GM21390 (cell line): ENCODE data around the gene HCK.
A peak's percentile ranks its signal among the peaks of the same experiment; 100 is the strongest.

Source experiments
- ATAC-seq: cut with Tn5 transposase; IDR thresholded peaks from one replicate; pipeline ENCODE4 v1.9.1; 2021; ENCODE audit not compliant: unreplicated experiment

The HCK gene

DNA sequence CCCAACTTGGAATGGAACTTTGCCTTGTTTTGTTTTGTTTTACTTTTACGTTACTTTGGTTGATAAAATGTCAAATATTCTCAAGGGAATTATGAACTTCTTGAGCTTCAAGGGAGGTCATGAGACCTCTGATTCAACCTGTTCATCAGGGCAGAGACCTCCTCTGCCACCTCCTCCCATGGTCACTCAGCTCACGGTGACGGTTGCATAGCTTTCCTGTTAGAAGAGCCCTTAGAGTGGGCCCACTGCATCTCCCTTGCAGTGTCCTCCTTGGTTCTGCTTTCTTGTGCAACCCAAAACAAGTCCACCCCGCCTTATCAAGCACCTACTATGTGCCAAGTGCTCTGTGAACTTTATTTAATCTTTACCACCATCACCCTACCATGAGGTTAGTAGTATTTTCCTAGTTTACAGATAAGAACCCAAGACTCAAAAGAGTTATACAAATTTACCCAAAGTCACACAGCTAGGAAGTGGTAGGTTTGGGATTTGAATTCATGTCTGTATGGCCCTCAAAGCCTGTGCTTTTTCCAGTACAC lies 72.9 kb downstream of the HCK start:
- no peak for ATAC-seq

DNA sequence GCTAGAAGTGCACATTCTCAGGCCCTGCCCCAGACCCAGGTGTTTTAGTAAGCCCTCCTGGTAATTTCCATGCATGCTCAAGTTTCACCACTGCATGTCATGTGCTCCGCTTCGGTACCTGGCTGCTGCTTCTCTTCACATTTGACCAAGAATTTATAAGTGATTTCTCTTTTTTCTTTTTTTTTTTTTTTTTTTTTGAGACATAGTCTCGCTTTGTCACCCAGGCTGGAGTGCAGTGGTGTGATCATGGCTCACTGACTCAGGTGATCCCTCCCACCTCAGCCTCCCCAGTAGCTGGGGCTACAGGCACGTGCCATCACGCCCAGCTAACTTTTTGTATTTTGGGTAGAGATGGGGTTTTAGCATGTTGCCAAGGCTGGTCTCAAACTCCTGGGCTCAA lies 73.5 kb downstream of the HCK start:
- ATAC-seq = no peak

DNA sequence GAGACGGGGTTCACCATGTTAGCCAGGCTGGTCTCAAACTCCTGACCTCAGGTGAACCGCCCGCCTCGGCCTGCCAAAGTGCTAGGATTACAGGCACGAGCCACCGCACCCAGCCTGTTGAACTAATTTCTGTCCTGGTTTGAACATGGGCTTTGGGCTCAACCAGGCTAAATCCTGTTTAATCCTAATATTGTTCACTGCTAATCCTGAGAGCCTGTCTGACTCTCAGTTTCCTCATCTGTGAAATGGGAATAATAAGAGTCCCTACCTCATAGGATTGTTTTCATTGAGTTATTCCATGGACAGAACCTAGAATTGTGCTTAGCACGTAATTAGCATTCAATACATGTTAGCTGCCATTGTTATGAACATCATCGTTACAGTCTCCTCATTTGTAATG lies 74.9 kb downstream of the HCK start:
- ATAC-seq = no peak

DNA sequence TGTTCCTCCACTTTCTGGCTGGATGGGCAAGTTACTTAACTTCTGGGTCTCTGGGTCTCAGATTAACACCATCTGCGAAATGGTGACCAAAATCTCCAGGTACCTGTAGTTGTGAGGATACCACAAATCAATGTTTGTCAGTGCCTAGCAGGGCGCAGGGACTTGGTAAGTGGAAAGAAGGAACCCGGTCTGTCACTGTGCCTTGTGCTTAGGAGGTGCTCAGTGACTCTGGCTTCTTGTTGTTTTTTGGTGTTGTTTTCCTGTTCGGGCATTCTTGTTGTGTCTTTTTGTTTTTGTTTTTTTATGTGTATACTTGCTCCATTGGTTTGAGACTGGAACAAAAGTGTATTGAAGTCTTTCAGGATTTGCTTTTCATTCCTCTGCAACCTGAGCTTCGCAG lies 75.3 kb downstream of the HCK start:
- ATAC-seq = no peak

DNA sequence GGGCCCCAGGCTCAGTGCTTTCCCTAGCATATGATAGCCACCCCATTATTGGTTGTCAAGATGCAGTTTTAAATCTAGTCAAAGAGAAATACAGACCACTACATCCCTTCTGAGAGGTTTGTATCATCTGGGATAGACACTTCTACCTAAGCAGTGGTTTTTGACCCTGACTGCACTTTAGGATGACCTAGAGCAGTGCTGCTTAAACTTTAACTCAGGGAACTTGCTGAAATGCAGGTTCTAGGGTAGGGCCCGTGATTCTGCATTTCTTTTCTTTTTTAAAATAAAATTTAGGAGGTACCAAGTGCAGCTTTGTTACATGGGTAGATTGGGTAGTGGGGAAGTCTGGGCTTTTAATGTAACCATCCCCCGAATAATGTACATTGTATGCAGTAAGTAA lies 76.1 kb downstream of the HCK start:
- no peak for ATAC-seq

DNA sequence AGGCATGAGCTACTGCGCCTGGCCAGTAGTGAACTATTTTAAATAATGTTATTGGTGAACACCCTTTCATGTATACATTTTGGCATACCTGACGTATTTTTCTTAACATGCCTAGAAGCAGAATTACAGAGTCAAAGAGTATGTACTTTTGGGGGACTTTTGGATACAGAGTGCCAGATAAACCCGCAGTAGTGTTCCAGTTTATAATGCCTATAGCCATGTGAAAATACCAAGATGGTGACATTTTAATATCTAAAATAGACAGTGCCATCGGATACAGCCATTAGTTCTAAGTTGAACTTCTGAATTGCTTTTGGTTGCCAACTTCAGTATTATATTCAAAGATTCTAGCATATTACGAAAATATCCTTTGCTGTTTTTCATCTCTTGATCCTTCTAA lies 77.8 kb downstream of the HCK start:
- ATAC-seq = no peak

DNA sequence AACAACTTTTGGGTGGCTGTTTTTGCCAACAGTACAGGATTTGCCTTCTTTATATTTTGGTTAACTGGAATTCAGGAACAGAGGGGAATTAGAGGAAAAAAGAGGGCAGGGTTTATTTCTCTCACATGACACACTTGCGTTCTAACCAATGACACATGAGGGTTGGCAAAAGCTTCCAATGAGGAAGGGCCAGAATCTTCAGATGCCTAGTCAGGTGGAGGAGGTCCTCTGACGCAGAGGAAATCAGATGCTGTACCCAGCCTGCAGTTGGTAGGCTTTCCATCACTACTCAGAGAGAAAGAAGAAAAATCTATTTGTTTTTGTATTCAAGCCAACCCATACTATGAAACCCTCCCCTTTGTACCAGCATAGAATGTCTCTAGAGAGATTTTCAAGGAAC lies 78.3 kb downstream of the HCK start:
- no peak for ATAC-seq

DNA sequence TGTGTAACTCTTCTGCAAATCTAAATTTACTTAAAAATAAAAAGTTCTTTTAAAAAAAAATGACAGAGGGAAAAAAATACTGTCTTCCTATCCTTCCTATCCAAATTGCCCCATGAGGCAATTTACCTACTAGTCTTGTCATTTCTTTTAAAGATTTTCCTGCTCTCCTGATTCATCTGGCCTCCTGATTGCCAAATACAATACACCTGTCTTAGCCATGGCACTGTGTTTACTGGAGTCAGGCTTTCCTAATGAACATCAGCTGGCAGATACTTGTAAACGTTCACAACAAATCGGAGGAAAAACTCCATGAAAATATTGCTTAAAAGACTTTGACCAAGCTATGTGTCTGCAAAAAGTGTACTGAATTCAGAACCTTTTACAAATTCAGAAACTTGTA lies 78.9 kb downstream of the HCK start:
- ATAC-seq = no peak

DNA sequence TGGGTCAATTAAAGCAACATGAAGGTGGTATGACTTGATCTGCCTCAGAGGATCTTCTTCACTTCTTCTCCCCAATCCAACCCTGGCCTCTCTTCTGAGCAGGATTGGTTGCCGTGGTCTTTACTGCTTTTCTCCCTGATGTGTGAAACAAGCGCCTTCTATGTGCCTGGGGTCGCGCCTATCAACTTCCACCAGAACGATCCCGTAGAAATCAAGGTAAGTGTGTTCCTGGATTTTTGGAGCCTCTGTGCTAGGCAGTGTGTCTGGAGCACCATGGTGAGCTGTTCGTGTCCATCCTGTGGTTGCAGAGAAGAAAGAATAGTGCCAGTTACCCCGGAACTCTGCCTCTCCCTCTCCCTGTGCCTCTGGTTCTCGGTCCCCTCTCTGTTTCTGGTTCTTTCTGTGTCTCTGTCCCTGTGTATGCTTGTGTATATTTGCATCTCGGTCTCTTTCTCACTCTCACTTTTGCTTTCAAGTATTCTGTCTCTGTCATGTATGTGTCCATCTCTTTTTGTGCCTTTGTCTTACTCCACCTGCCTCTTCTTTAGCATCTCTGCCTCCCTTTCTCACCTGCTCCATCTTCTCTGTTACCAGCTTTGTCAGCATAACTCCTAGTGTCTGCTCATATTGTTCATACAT lies 81.0 kb downstream of the HCK start:
- ATAC-seq = peak; percentile 94

DNA sequence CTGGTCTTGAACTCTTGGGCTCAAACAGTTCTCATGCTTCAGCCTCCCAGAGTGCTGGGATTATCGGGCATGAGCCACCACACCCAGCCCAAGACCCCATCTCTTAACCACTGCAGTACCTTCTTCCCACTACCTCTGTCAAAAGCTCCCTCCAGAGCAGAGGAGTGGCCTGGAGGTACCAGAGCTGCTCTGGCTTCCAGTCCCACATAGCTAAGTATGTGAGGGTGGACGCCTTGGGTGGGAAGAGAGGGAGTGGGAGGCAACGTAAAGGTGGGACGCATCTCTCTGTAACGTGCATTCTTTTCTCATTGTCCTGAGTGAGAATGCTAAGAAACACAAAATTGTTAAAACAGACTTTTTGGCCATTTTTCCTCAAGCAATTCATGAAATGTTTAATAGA lies 82.0 kb downstream of the HCK start:
- ATAC-seq = no peak

DNA sequence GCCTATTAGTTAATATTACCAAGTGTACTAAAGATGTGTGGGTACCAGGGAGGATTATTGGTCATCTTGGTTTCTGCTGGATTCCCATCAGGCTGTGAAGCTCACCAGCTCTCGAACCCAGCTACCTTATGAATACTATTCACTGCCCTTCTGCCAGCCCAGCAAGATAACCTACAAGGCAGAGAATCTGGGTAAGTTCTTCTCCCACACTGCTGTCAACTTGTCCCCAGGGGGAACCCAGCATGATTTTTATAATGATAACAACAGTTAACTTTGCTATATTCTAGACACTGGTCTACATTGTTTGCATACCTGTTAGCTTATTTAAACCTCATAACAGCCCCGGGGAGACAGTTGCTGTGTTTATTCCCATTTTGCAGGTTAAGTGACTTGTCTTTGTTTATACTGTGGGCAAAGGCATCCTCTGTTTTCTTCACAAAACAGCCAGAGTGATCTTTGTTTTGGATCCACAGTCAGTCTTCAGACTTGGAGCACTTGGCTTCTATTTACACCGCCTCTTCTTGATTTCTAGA lies 84.0 kb downstream of the HCK start:
- no peak for ATAC-seq

DNA sequence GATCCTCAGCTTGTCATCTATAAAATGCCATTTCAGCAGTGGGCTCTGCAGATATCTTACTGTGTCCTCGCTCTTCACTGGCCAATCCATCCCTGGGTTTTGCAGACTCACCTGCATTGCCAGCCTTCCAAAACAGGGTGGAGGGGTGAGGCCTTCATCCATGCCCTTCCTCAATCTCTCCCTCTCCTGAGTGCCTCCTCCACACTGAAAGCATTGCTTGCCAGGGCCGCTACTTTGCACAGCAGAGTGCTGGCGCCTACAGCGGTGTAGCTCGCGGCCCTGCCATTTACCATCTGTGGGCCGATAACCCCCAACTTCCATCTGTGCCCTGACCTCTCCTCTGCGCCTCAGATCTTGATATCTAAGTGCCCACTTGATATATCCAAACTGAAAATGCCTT lies 86.9 kb downstream of the HCK start:
- no peak for ATAC-seq

DNA sequence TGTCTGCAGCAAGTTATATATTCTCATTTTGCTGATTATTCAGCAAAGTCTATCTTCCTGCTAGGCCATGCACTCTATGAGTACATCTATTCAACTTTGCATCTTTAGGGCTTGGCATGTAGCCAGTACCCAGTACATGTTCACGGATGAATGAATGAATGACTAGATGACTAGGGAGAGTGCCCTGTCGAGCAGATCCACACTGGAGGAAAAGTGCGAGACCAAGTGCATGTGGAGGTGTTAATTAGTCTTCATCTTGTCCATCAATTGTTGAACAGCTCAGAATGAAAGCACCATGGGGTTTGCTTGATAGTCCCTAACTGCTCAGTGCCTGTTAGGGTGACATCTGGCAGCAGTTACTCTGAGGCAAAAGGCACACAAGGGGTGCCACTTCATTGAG lies 87.9 kb downstream of the HCK start:
- no peak for ATAC-seq

DNA sequence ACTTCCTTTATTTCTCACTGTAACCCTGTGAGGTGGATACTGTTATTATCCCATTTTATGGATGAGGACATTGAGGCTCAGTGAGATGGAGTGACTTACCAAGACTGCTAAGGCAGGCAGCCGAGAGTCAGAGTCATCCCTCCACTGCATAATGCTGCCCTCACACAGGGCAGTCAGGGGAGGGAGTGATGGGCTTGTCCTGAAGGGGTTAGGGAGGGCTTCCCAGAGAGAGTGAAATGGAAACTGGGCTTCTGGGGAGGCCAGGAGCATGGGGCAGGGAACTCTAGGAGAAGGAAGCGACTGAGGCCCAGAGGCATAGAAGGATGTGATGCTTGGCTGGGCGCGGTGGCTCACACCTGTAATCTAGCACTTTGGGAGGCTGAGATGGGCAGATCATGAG lies 88.6 kb downstream of the HCK start:
- no peak for ATAC-seq

DNA sequence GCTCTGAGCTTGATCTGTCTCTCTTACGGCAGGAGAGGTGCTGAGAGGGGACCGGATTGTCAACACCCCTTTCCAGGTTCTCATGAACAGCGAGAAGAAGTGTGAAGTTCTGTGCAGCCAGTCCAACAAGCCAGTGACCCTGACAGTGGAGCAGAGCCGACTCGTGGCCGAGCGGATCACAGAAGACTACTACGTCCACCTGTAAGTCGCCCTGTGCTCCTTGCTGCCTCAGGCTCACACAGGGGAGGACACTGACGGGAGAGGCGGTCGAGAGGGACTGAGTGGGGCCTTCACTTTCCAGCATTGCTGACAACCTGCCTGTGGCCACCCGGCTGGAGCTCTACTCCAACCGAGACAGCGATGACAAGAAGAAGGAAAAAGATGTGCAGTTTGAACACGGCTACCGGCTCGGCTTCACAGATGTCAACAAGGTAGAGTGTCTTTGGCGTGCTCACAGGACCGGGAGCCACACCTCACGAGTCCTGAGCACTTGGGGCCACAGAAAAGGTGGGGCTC lies 89.5 kb downstream of the HCK start:
- ATAC-seq = no peak

DNA sequence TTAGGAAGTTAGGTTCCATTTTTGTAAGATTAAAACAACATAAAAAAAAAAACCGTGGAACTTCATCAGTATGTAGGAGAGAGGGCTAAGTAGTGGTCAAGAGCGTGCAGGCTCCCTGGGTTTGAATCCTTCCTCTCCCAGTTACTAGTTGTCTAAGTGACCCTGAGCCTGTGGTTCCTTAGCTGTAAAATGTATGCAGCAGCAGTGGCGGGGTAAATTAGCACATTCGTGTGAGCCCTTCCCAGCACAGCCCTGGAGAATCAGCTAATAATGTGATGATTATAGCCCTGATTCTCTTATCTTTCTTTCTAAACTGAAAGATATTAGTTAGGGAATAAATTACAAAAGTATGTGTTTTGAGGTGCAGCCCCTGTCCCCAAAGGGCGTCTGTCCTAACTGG lies 90.0 kb downstream of the HCK start:
- no peak for ATAC-seq

DNA sequence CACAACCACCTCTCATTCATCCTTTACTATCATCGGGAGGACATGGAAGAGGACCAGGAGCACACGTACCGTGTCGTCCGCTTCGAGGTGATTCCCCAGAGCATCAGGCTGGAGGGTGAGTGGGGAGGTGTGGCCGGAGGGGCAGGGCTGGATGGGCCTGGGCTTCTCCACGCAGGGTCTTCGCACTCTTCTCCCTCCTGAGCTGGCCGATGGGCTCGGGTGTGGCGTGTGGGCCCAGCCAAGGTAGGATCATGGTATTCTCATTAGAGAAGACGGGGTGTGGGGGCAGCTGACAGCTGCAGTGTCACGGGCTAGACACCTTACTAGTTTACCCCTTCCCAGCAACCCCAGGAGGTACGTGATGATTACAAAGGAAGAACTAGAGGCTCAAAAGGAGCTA lies 90.9 kb downstream of the HCK start:
- no peak for ATAC-seq

DNA sequence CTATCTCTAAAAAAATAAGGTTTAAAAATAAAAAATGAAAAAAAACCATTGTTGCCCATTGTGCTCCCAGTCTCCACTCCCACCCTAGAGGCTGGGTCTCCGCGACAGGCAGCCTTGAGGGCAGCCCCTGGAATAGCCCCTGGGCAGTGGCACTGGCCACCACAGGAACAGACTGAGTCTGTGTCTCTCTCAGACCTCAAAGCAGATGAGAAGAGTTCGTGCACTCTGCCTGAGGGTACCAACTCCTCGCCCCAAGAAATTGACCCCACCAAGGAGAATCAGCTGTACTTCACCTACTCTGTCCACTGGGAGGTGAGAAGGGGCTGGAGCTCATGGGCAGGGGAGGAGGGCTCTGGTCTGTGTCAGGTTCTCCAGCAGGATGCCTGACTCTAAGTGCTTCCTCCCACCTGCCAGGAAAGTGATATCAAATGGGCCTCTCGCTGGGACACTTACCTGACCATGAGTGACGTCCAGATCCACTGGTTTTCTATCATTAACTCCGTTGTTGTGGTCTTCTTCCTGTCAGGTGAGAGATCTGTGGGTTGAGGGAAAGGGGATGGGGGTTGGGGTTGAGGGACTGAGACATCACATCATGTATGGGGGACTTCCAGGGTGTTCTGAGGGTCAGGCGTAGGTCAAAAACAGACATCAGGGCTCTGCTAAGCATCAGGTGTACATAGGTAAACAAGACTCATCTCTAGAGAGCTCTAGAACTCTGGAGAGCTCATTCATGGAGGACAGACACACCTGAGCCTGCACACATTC lies 93.0 kb downstream of the HCK start:
- no peak for ATAC-seq

DNA sequence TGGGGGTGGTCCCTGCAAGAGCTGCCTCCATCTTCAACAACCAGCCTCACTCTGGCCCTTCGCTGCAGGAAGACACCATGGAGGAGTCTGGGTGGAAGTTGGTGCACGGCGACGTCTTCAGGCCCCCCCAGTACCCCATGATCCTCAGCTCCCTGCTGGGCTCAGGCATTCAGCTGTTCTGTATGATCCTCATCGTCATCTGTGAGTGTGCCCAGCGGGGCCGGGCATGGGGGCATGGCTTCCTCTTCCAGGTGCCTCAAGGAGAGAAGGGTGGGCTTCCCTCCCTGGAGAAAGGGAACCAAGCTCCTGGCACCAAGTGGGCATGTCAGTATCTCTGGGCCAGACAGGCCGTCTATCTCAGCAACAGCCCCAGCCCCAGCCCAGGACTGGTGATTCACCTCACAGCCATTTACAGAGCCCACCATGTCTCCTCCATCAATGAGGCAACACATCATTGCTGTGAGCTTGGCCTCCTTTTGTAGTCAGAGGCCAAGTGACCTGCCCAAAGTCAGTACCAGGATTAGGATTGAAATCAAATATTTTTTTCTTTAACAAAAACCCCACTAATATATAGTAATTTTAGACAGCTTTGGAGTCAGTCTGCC lies 97.6 kb downstream of the HCK start:
- no peak for ATAC-seq

DNA sequence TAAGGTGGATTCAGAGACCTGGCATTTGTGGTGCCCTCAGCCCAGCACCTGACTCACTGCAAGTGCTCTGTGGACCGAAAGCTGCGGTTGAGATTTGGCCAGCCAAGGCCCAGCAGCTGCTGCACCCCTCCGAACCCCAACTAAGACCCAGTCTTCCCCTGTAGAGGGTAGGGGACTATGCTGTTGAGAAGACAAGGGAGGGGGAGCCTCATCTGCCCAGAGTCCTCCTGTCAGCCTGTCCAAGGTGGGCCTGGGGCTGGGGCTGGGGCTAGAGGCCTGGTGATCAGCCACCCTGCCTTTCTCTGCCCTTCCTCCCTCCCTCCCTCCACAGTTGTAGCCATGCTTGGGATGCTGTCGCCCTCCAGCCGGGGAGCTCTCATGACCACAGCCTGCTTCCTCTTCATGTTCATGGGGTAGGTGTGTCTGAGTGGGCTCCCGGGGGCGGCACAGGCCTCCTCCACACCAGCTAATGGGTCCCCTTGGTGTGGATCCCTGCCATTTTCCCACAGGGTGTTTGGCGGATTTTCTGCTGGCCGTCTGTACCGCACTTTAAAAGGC lies 98.3 kb downstream of the HCK start:
- no peak for ATAC-seq
